Activated naive CD4-positive, alpha-beta T cell treated with anti-CD3 and anti-CD28 coated beads, Interleukin-2, amount 50 U/mL, for 16 hours (primary cell): ENCODE results near the gene AMMECR1.
"Not testable (repeated sequence)": the region's sequence is repeated elsewhere in the genome, so short reads cannot be mapped to it uniquely, and the experiment has no call there.

ENCODE experiments used
- DNase-seq: peaks from one replicate; pipeline ENCODE4 v3.0.0-alpha.2; 2020

Gene AMMECR1

GRCh38 chrX:110251961-110252360 lies 65.9 kb downstream of the AMMECR1 start:
- no peak for DNase-seq

GRCh38 chrX:110251526-110251925 lies 66.4 kb downstream of the AMMECR1 start:
- no peak for DNase-seq

GRCh38 chrX:110250847-110251246 lies 67.0 kb downstream of the AMMECR1 start:
- no peak for DNase-seq

- no peak for DNase-seq
These were observed 69.3 kb downstream of the AMMECR1 start for GRCh38 chrX:110248578-110248977.

- DNase-seq, result no peak
These were observed 72.9 kb downstream of the AMMECR1 start for GRCh38 chrX:110245011-110245410.

GRCh38 chrX:110242371-110242770 lies 75.5 kb downstream of the AMMECR1 start:
- no peak for DNase-seq

- DNase-seq, result no peak
These were observed 76.1 kb downstream of the AMMECR1 start for GRCh38 chrX:110241816-110242215.

- peak; percentile 10 for DNase-seq
These were observed 79.6 kb downstream of the AMMECR1 start for GRCh38 chrX:110238259-110238658.

- not testable (repeated sequence) for DNase-seq
These were observed 86.4 kb downstream of the AMMECR1 start for GRCh38 chrX:110231485-110231884.

GRCh38 chrX:110229497-110230111 lies 88.3 kb downstream of the AMMECR1 start:
- DNase-seq, result peak; percentile 74

- DNase-seq, result no peak
These were observed 89.4 kb downstream of the AMMECR1 start for GRCh38 chrX:110228453-110228852.

GRCh38 chrX:110226931-110227330 lies 91.0 kb downstream of the AMMECR1 start:
- DNase-seq, result no peak

GRCh38 chrX:110224926-110225617 lies 92.8 kb downstream of the AMMECR1 start:
- DNase-seq, result no peak

GRCh38 chrX:110222497-110223257 lies 95.2 kb downstream of the AMMECR1 start:
- DNase-seq, result no peak

GRCh38 chrX:110219920-110220319 lies 98.0 kb downstream of the AMMECR1 start:
- DNase-seq, result no peak

GRCh38 chrX:110218591-110218990 lies 99.3 kb downstream of the AMMECR1 start:
- DNase-seq, result no peak

- DNase-seq, result no peak
These were observed 101.9 kb downstream of the AMMECR1 start for GRCh38 chrX:110216027-110216426.

GRCh38 chrX:110215411-110215810 lies 102.5 kb downstream of the AMMECR1 start:
- no peak for DNase-seq

- no peak for DNase-seq
These were observed 103.2 kb downstream of the AMMECR1 start for GRCh38 chrX:110214684-110215083.

- no peak for DNase-seq
These were observed 104.7 kb downstream of the AMMECR1 start for GRCh38 chrX:110213183-110213582.

- no peak for DNase-seq
These were observed 105.6 kb downstream of the AMMECR1 start for GRCh38 chrX:110212299-110212698.

GRCh38 chrX:110211340-110211739 lies 106.5 kb downstream of the AMMECR1 start:
- no peak for DNase-seq

- DNase-seq, result no peak
These were observed 107.3 kb downstream of the AMMECR1 start for GRCh38 chrX:110210417-110211139.
